SK-N-SH treated with all-trans-retinoic acid at 6 μM for 48 hours (cell line): ENCODE measurements around the gene BCAS4.

Experiments used
- ATAC-seq: fragments of 200-7000 bp; cut with Tn5 transposase; 3 replicates; pipeline ENCODE4 v1.9.1; 2020; ENCODE audit warnings: mild to moderate bottlenecking, moderate library complexity
- ARNTL ChIP-seq: fragments of 450-650 bp; formaldehyde crosslinking; IDR thresholded peaks from 2 replicates; pipeline ENCODE4 v1.5.0; 2020; ENCODE audit warnings: low read depth, mild to moderate bottlenecking, moderate library complexity, borderline replicate concordance
- CSDC2 ChIP-seq: fragments of 250-450 bp; sonication (Bioruptor Pico); IDR thresholded peaks from 2 replicates; pipeline ENCODE4 v1.5.0; 2020; ENCODE audit warnings: mild to moderate bottlenecking, moderate library complexity
- ESRRG ChIP-seq: fragments of 250-450 bp; sonication (Bioruptor Pico); IDR thresholded peaks from 2 replicates; pipeline ENCODE4 v1.6.1; 2021; ENCODE audit warnings: mild to moderate bottlenecking
- GLIS3 ChIP-seq: fragments of 250-450 bp; sonication (Bioruptor Pico); IDR thresholded peaks from 2 replicates; pipeline ENCODE4 v1.5.0; 2020; ENCODE audit warnings: mild to moderate bottlenecking, moderate library complexity
- ISL1 ChIP-seq: fragments of 250-450 bp; sonication (Bioruptor Pico); IDR thresholded peaks from 2 replicates; pipeline ENCODE4 v2.1.2; 2022; ENCODE audit warnings: mild to moderate bottlenecking, moderate library complexity
- OSR1 ChIP-seq: fragments of 250-450 bp; sonication (Bioruptor Pico); IDR thresholded peaks from 2 replicates; pipeline ENCODE4 v1.8.0; 2022; ENCODE audit warnings: moderate library complexity, mild to moderate bottlenecking, inconsistent platforms
- POU6F1 ChIP-seq: fragments of 250-450 bp; sonication (Bioruptor Pico); IDR thresholded peaks from 2 replicates; pipeline ENCODE4 v1.8.0; 2021; ENCODE audit warnings: low read depth, mild to moderate bottlenecking, moderate library complexity, borderline replicate concordance
- PPARA ChIP-seq: fragments of 250-450 bp; sonication (Bioruptor Pico); IDR thresholded peaks from 2 replicates; pipeline ENCODE4 v1.5.0; 2020; ENCODE audit warnings: mild to moderate bottlenecking, borderline replicate concordance
- RARB ChIP-seq: fragments of 250-450 bp; sonication (Bioruptor Pico); IDR thresholded peaks from 2 replicates; pipeline ENCODE4 v1.8.0; 2021; ENCODE audit warnings: mild to moderate bottlenecking, moderate library complexity
- SNAI2 ChIP-seq: fragments of 250-450 bp; sonication (Bioruptor Pico); IDR thresholded peaks from 2 replicates; pipeline ENCODE4 v1.5.0; 2020; ENCODE audit warnings: mild to moderate bottlenecking, moderate library complexity
- TOX ChIP-seq: fragments of 250-450 bp; sonication (Bioruptor Pico); IDR thresholded peaks from 2 replicates; pipeline ENCODE4 v1.8.0; 2021; ENCODE audit warnings: mild to moderate bottlenecking, moderate library complexity, borderline replicate concordance
- TSHZ2 ChIP-seq: fragments of 250-450 bp; sonication (Bioruptor Pico); IDR thresholded peaks from 2 replicates; pipeline ENCODE4 v1.5.0; 2020; ENCODE audit warnings: mild to moderate bottlenecking, moderate library complexity
- ZC3H10 ChIP-seq: fragments of 250-450 bp; sonication (Bioruptor Pico); IDR thresholded peaks from 2 replicates; pipeline ENCODE4 v1.5.1; 2021; ENCODE audit warnings: mild to moderate bottlenecking, moderate library complexity
- ZFP3 ChIP-seq: fragments of 250-450 bp; sonication (Bioruptor Pico); IDR thresholded peaks from 2 replicates; pipeline ENCODE4 v1.5.0; 2020; ENCODE audit warnings: mild to moderate bottlenecking, moderate library complexity
- ZNF565 ChIP-seq: fragments of 450-650 bp; formaldehyde crosslinking; conservative IDR thresholded peaks from 2 replicates; pipeline ENCODE4 v1.5.0; 2020; ENCODE audit warnings: low read depth, mild to moderate bottlenecking, moderate library complexity
- ZNF70 ChIP-seq: fragments of 450-650 bp; formaldehyde crosslinking; IDR thresholded peaks from 2 replicates; pipeline ENCODE4 v1.5.0; 2020; ENCODE audit warnings: mild to moderate bottlenecking, moderate library complexity
- ZNF8 ChIP-seq: fragments of 450-650 bp; formaldehyde crosslinking; IDR thresholded peaks from 2 replicates; pipeline ENCODE4 v1.5.0; 2020; ENCODE audit warnings: mild to moderate bottlenecking, moderate library complexity
- TF ChIP-seq, protein P1 (sequence below): fragments of 250-450 bp; sonication (Bioruptor Pico); IDR thresholded peaks from 2 replicates; pipeline ENCODE4 v1.5.1; 2021; ENCODE audit warnings: mild to moderate bottlenecking, moderate library complexity
- TF ChIP-seq, protein P2 (sequence below): fragments of 250-450 bp; sonication (Bioruptor Pico); IDR thresholded peaks from 2 replicates; pipeline ENCODE4 v1.8.0; 2020; ENCODE audit warnings: mild to moderate bottlenecking, moderate library complexity, borderline replicate concordance

The BCAS4 gene

GRCh38 chr20:50753152-50753551 is 41.7 kb upstream of the BCAS4 start:
- no peak for ATAC-seq
- TF ChIP-seq GLIS3 (no peak), CSDC2 (CRISPR knock-in tag) (no peak), ZFP3 (no peak), ZC3H10 (CRISPR knock-in tag) (no peak), OSR1 (CRISPR knock-in tag) (no peak), POU6F1 (CRISPR knock-in tag) (no peak), ZNF565 (CRISPR knock-in tag) (no peak), ESRRG (CRISPR knock-in tag) (no peak), ARNTL (CRISPR knock-in tag) (no peak), ISL1 (CRISPR knock-in tag) (no peak), TOX (CRISPR knock-in tag) (no peak), ZNF70 (CRISPR knock-in tag) (no peak)
- TF ChIP-seq, protein P1, sequence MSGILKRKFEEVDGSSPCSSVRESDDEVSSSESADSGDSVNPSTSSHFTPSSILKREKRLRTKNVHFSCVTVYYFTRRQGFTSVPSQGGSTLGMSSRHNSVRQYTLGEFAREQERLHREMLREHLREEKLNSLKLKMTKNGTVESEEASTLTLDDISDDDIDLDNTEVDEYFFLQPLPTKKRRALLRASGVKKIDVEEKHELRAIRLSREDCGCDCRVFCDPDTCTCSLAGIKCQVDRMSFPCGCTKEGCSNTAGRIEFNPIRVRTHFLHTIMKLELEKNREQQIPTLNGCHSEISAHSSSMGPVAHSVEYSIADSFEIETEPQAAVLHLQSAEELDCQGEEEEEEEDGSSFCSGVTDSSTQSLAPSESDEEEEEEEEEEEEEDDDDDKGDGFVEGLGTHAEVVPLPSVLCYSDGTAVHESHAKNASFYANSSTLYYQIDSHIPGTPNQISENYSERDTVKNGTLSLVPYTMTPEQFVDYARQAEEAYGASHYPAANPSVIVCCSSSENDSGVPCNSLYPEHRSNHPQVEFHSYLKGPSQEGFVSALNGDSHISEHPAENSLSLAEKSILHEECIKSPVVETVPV (CRISPR knock-in tag), result no peak
- TF ChIP-seq, all 23 proteins: peak for 0

GRCh38 chr20:50754420-50754819 is 40.4 kb upstream of the BCAS4 start:
- ATAC-seq, result no peak

DNA sequence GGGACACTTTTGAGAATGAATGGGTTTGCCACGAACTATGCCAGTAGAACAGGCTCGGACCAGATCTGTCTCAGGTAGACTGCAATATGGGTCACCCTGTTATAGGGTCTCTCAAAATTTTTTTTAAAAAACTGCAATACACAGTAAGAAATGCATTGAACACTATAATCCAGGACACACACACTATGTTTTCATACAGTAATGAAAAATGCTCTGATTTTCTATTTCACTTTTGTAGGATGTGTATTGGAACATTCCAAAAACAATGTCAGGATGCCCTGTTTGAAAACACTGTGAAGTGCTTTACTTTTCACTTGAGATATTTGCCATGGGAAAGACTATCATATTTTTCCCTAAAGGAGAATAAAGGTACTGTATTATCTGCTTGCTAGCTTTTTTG is 38.4 kb upstream of the BCAS4 start:
- no peak for ATAC-seq

More at GRCh38 chr20:50754420-50754819, 40.4 kb upstream of the BCAS4 start:
- TF ChIP-seq ZNF565 (CRISPR knock-in tag) (no peak), RARB (CRISPR knock-in tag) (no peak), ZC3H10 (CRISPR knock-in tag) (no peak), CSDC2 (CRISPR knock-in tag) (no peak), ESRRG (CRISPR knock-in tag) (no peak), OSR1 (CRISPR knock-in tag) (no peak), ISL1 (CRISPR knock-in tag) (no peak), TOX (CRISPR knock-in tag) (no peak)
- TF ChIP-seq, protein P1 (CRISPR knock-in tag), result no peak

More for the DNA sequence above, 38.4 kb upstream of the BCAS4 start:
- TF ChIP-seq GLIS3 (no peak), PPARA (CRISPR knock-in tag) (no peak), ARNTL (CRISPR knock-in tag) (no peak), SNAI2 (CRISPR knock-in tag) (no peak), ZFP3 (no peak), ZNF8 (no peak), ESRRG (CRISPR knock-in tag) (no peak), TOX (CRISPR knock-in tag) (no peak), CSDC2 (CRISPR knock-in tag) (no peak), TSHZ2 (CRISPR knock-in tag) (no peak)
- TF ChIP-seq, protein P1 (CRISPR knock-in tag), result no peak
- TF ChIP-seq, protein P2, sequence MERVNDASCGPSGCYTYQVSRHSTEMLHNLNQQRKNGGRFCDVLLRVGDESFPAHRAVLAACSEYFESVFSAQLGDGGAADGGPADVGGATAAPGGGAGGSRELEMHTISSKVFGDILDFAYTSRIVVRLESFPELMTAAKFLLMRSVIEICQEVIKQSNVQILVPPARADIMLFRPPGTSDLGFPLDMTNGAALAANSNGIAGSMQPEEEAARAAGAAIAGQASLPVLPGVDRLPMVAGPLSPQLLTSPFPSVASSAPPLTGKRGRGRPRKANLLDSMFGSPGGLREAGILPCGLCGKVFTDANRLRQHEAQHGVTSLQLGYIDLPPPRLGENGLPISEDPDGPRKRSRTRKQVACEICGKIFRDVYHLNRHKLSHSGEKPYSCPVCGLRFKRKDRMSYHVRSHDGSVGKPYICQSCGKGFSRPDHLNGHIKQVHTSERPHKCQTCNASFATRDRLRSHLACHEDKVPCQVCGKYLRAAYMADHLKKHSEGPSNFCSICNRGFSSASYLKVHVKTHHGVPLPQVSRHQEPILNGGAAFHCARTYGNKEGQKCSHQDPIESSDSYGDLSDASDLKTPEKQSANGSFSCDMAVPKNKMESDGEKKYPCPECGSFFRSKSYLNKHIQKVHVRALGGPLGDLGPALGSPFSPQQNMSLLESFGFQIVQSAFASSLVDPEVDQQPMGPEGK, result no peak
